ENCODE measurements around the gene RPS6KA5.

The RPS6KA5 gene

DNA sequence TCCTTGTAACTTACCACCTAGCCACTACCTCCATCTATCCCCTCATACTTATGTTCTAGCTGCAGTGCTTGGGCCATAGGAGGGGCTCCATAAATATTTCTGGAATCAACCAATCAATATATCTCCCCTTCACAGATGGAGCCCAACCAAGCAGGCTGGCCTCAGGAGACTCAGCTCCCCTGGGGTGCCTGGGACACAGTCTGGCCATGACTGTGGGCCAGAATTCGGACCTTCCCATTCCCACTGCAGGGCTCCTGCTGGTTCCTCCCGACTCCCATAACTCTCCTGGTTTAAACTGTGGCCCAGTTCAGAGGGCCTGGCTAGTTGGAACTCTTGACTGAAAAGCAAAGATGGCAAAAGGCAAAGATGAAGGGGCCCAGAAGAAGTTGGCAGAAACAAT, 257.2 kb downstream of the RPS6KA5 start:
- H3K27ac ChIP-seq: peak overlapping the region in 12 of 21 experiments; percentile 3 to 70 (median 54)

DNA sequence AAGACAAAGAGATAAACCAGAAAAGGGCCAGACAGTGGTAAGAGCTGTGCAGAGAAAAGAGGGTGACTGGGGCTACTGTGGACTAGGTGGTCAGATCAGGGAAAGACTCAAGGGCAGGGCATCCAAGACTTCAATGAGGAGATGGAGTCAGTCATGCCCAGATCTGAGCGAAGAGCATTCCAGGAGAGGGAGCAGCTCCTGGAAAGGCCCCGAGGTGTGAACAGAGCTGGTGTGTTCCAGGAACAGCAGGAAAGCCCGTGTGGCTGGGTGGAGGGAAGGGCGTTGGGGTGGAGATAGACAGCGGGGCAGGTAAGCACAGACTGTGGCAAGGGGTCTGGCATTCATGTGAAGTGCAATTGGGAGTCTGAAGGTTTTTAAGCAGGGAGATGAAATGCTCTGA, 261.0 kb downstream of the RPS6KA5 start:
- Histone ChIP-seq H3K27ac (peak overlapping the region in 1 of 21 experiments; percentile 50), H3K4me3 (no peak overlapping the region)

More for the DNA sequence above, 257.2 kb downstream of the RPS6KA5 start:
- no peak overlapping the region for H3K4me3 ChIP-seq

GRCh38 chr14:90797919-90798318, 262.5 kb downstream of the RPS6KA5 start:
- peak overlapping the region in 13 of 21 experiments; percentile 4 to 81 (median 62) for H3K27ac ChIP-seq
- no peak overlapping the region for H3K4me3 ChIP-seq
